ENCODE measurements around the gene BRI3BP.
"Not testable (repeated sequence)": the region's sequence is repeated elsewhere in the genome, so short reads cannot be mapped to it uniquely, and the experiment has no call there.

BRI3BP gene

GRCh38 chr12:124980098-124980892 lies 13.2 kb upstream of the BRI3BP start:
- TF ChIP-seq, protein P1, sequence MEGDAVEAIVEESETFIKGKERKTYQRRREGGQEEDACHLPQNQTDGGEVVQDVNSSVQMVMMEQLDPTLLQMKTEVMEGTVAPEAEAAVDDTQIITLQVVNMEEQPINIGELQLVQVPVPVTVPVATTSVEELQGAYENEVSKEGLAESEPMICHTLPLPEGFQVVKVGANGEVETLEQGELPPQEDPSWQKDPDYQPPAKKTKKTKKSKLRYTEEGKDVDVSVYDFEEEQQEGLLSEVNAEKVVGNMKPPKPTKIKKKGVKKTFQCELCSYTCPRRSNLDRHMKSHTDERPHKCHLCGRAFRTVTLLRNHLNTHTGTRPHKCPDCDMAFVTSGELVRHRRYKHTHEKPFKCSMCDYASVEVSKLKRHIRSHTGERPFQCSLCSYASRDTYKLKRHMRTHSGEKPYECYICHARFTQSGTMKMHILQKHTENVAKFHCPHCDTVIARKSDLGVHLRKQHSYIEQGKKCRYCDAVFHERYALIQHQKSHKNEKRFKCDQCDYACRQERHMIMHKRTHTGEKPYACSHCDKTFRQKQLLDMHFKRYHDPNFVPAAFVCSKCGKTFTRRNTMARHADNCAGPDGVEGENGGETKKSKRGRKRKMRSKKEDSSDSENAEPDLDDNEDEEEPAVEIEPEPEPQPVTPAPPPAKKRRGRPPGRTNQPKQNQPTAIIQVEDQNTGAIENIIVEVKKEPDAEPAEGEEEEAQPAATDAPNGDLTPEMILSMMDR (IDR thresholded peaks at IDR 0.05; ENCODE audit: control extremely low read depth, extremely low read depth, low read depth, missing control alignments): no peak
- CTCF ChIA-PET: interaction anchor here (1.4 to 2.1 kb wide), 3 partner anchors 10 to 40 kb away, joined by 3 to 5 read pairs (median 4); no protein-coding TSS in a partner anchor
- POLR2A ChIA-PET: no interaction called here
- DNase-seq (ENCODE audit: extremely low spot score): no peak

DNA sequence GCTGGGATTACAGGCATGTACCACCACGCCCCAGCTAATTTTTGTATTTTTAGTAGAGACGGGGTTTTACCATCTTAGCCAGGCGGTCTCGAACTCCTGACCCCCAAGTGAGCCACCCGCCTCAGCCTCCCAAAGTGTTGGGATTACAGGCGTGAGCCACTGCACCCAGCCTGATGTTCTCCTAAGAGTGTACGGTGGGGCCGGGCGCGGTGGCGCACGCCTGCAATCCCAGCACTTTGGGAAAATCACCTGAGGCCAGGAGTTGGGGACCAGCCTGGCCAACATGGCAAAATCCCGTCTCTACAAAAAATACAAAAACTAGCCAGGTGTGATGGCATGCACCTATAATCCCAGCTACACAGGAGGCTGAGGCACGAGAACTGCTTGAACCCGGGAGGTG lies 6.6 kb upstream of the BRI3BP start:
- DNase-seq (ENCODE audit: extremely low spot score); CTCF ChIA-PET; POLR2A ChIA-PET: not testable (repeated sequence)

DNA sequence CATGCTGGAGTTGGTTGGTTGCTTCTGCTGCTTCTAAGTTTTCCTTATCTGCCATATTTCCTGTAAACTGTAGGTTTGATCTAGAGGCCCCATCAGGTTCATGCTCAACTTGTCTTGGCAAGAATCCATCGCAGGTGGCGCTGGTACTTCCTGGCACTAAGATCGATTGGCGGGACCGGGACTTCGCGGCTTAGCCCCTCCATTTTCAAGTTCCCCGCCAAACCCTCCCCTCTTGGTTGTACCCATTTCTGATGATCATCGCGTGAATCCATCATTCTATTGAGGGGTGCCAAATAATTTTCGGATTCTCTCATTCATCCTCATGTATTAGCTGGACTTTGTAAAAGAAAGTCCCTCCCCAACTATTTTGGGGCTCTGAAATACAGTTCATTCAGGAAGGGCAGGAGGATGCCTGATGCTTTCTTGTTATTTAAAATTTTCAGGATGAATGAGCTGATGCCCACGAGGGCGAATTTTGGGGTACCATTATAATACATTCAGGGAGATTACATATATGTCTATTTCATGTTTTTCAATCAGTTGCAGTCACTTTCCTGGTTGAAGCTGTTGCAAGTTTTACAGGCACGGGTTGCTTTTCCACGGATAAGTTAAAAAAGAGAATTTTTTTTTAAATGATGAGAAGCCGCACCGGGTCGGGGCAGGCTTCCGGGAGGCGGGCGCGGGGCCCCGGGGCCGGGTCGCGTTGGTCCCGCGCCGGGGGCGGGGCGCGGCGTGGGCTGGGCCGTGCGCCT lies 395 bp upstream of the BRI3BP start:
- peak; percentile 84 for DNase-seq (ENCODE audit: extremely low spot score)
- TF ChIP-seq, protein P1 (IDR thresholded peaks at IDR 0.05; ENCODE audit: control extremely low read depth, extremely low read depth, low read depth, missing control alignments): peak; percentile 44
- CTCF ChIA-PET: interaction anchor here (1.7 kb wide), 1 partner anchor 63 kb away, joined by 3 read pairs; no protein-coding TSS in a partner anchor
- POLR2A ChIA-PET: no interaction called here

DNA sequence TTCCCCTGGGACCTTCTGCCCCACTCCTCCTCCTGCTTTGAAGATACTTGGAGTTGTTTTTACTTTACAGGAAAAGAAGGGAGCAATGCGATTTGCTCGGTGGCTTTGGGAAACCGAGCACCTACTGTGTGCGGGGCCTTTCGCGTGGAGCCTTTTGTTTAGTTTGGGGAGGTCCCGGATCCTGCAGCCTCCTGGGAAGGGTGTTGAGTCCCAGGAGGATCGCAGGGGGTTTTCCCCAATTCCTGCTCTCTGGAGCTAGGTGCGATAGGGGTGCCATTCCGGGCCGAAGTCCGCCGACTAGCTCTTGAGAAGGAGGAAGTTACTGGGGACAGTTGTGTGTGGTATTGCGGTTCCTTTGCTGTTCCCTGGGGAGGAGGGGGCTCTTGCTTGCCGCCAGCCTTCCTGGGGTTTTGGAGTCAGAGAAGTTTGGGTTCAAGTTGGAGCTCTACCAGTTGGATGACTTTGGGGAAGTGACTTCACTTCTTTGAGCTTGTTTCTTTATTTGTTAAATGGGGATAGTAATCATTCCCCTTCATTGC lies 1.1 kb downstream of the BRI3BP start:
- DNase-seq (ENCODE audit: extremely low spot score): no peak
- POLR2A ChIA-PET: interaction anchor here (0.6 to 1.0 kb wide), 3 partner anchors 49 to 81 kb away, joined by 3 to 5 read pairs (median 4); no protein-coding TSS in a partner anchor
- CTCF ChIA-PET: interaction anchor here (0.7 to 1.7 kb wide), 4 partner anchors 15 to 64 kb away, joined by 3 to 5 read pairs (median 3); no protein-coding TSS in a partner anchor
- TF ChIP-seq, protein P1 (IDR thresholded peaks at IDR 0.05; ENCODE audit: control extremely low read depth, extremely low read depth, low read depth, missing control alignments): no peak

DNA sequence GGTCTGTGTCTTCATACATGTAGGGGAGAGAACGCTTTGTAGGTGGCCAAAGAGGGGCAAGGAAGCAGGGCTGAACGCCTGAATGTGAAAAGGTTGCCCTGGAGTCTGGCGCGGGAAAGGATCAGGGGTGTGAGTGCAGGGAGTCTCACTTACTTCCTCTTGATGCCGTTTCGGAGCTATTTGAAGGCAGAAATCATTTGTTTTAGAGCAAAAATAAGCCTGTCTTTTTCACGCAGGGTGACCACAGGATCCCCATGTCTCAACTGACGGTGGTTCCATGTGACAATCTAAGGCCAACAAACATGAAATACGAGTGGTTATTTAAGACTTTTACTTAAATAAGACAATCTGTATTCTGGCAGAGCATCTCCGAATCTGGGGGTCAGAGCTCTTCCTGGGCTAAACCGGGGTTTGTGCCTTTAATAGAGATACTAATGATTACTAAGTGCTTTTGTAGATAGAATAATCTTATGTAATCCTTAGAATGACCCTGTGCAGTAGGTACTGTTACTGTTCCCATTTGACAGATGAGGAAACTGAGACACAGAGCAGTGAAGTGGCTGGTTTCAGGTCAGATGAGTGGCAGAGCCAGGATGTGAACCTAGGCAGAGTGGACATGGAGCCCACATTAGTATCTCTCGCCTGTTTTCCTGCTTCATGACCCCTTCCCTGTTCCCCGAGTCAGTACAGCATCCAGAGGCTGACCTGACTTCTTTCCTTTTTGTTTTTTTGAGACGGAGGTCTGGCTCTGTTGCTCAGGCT lies 1.9 kb downstream of the BRI3BP start:
- peak; percentile 52 for DNase-seq (ENCODE audit: extremely low spot score)
- ChIA-PET POLR2A (interaction anchor here (1.0 kb wide), 1 partner anchor 54 kb away, joined by 4 read pairs; no protein-coding TSS in a partner anchor), CTCF (interaction anchor here (0.7 to 1.2 kb wide), 3 partner anchors 14 to 57 kb away, joined by 3 to 5 read pairs (median 3); no protein-coding TSS in a partner anchor)
- TF ChIP-seq, protein P1 (IDR thresholded peaks at IDR 0.05; ENCODE audit: control extremely low read depth, extremely low read depth, low read depth, missing control alignments): no peak

DNA sequence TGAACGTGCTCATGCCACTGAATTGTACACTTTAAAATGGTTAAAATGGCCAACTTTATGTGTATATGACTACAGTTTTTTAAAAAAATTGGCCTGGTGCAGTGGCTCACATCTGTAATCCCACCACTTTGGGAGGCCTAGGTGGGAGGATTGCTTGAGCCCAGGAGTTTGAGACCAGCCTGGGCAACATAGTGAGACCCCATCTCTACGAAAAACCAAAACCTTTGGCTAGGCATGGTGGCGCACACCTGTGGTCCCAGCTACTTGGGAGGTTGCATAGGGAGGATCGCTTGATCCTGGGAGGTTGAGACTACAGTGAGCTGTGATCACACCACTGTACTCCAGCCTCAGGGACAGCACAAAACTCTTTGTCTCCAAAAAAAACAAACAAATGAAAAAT lies 5.3 kb downstream of the BRI3BP start:
- POLR2A ChIA-PET: interaction anchor here (0.6 kb wide), 1 partner anchor 73 kb away, joined by 7 read pairs; no protein-coding TSS in a partner anchor
- TF ChIP-seq, protein P1 (IDR thresholded peaks at IDR 0.05; ENCODE audit: control extremely low read depth, extremely low read depth, low read depth, missing control alignments): no peak
- no peak for DNase-seq (ENCODE audit: extremely low spot score)
- CTCF ChIA-PET: no interaction called here
